Stromal cell of bone marrow (primary cell): ENCODE results near the gene MOB2.

Experiments used
- DNase-seq: peaks from one replicate; pipeline ENCODE4 v3.0.0-alpha.2; 2012; ENCODE audit warnings: low read depth

Gene MOB2

GRCh38 chr11:1503708-1504104, 17.1 kb upstream of the MOB2 start:
- no peak for DNase-seq

GRCh38 chr11:1502954-1503707, 16.6 kb upstream of the MOB2 start:
- no peak for DNase-seq

- DNase-seq = no peak
Measured at GRCh38 chr11:1502168-1502953, 15.8 kb upstream of the MOB2 start.

GRCh38 chr11:1501421-1502167, 15.0 kb upstream of the MOB2 start:
- DNase-seq = no peak

- no peak for DNase-seq
Measured at GRCh38 chr11:1500466-1501420, 14.2 kb upstream of the MOB2 start.

- DNase-seq = no peak
Measured at GRCh38 chr11:1499899-1500298, 13.3 kb upstream of the MOB2 start.

- no peak for DNase-seq
Measured at GRCh38 chr11:1499261-1499890, 12.8 kb upstream of the MOB2 start.

- DNase-seq = no peak
Measured at GRCh38 chr11:1498262-1498661, 11.7 kb upstream of the MOB2 start.

- no peak for DNase-seq
Measured at GRCh38 chr11:1497600-1497999, 11.0 kb upstream of the MOB2 start.

GRCh38 chr11:1496761-1497095, 10.1 kb upstream of the MOB2 start:
- no peak for DNase-seq

- DNase-seq = no peak
Measured at GRCh38 chr11:1496091-1496760, 9.6 kb upstream of the MOB2 start.

- DNase-seq = no peak
Measured at GRCh38 chr11:1494650-1495049, 8.1 kb upstream of the MOB2 start.

GRCh38 chr11:1493650-1494244, 7.2 kb upstream of the MOB2 start:
- no peak for DNase-seq

- no peak for DNase-seq
Measured at GRCh38 chr11:1491379-1491778, 4.8 kb upstream of the MOB2 start.

GRCh38 chr11:1490651-1491050, 4.1 kb upstream of the MOB2 start:
- DNase-seq = no peak

GRCh38 chr11:1488575-1489180, 2.1 kb upstream of the MOB2 start:
- no peak for DNase-seq

GRCh38 chr11:1487851-1488574, 1.4 kb upstream of the MOB2 start:
- DNase-seq = peak; percentile 2

- DNase-seq = no peak
Measured at GRCh38 chr11:1487091-1487850, 692 bp upstream of the MOB2 start.
